Measurements from ENCODE around the gene MMP17. TPM values are rescaled to one million over a fixed set of nuclear protein-coding genes. Genes with fewer than 3 reads are reported as not detected.

MMP17 gene
- total RNA-seq = 0.52 and 1.6 TPM in 2 replicates

- DNase-seq (ENCODE audit: low read depth) = no peak
These were observed at the start of gene MMP17 for GRCh38 chr12:131827961-131828534. MMP17 (plus strand) TSS chr12:131828393; CDS start chr12:131828495, 102 bp downstream.

- DNase-seq (ENCODE audit: low read depth) = no peak
These were observed 49.2 kb upstream of the MMP17 start for GRCh38 chr12:131779027-131779426.

- DNase-seq (ENCODE audit: low read depth) = no peak
These were observed 46.1 kb upstream of the MMP17 start for GRCh38 chr12:131782061-131782460.

- peak; percentile 51 for DNase-seq (ENCODE audit: low read depth)
These were observed 44.2 kb upstream of the MMP17 start for GRCh38 chr12:131783915-131784541.

GRCh38 chr12:131784909-131785762 lies 43.1 kb upstream of the MMP17 start:
- DNase-seq (ENCODE audit: low read depth) = no peak

GRCh38 chr12:131785763-131786330 lies 42.3 kb upstream of the MMP17 start:
- DNase-seq (ENCODE audit: low read depth) = no peak

- DNase-seq (ENCODE audit: low read depth) = no peak
These were observed 41.9 kb upstream of the MMP17 start for GRCh38 chr12:131786331-131786730.

GRCh38 chr12:131787143-131787660 lies 41.0 kb upstream of the MMP17 start:
- no peak for DNase-seq (ENCODE audit: low read depth)

- DNase-seq (ENCODE audit: low read depth) = no peak
These were observed 40.1 kb upstream of the MMP17 start for GRCh38 chr12:131788070-131788469.

- DNase-seq (ENCODE audit: low read depth) = no peak
These were observed 38.6 kb upstream of the MMP17 start for GRCh38 chr12:131789638-131790037.

GRCh38 chr12:131793243-131794022 lies 34.8 kb upstream of the MMP17 start:
- DNase-seq (ENCODE audit: low read depth) = no peak

GRCh38 chr12:131794061-131794460 lies 34.1 kb upstream of the MMP17 start:
- DNase-seq (ENCODE audit: low read depth) = no peak

- no peak for DNase-seq (ENCODE audit: low read depth)
These were observed 33.6 kb upstream of the MMP17 start for GRCh38 chr12:131794573-131794972.

GRCh38 chr12:131795064-131795463 lies 33.1 kb upstream of the MMP17 start:
- no peak for DNase-seq (ENCODE audit: low read depth)

GRCh38 chr12:131795690-131796410 lies 32.3 kb upstream of the MMP17 start:
- no peak for DNase-seq (ENCODE audit: low read depth)

- DNase-seq (ENCODE audit: low read depth) = no peak
These were observed 31.8 kb upstream of the MMP17 start for GRCh38 chr12:131796411-131796736.

GRCh38 chr12:131796754-131797587 lies 31.2 kb upstream of the MMP17 start:
- DNase-seq (ENCODE audit: low read depth) = no peak

- DNase-seq (ENCODE audit: low read depth) = no peak
These were observed 30.6 kb upstream of the MMP17 start for GRCh38 chr12:131797588-131797934.

GRCh38 chr12:131799195-131799594 lies 29.0 kb upstream of the MMP17 start:
- DNase-seq (ENCODE audit: low read depth) = no peak

All from renal cortical epithelial cell (primary cell).